ENCODE results near the gene SEL1L. TPM values are rescaled to one million over a fixed set of nuclear protein-coding genes. Genes with fewer than 3 reads are reported as not detected.

Gene SEL1L
- total RNA-seq, 1 experiment from 2014 or later, result 53.7 TPM

DNA sequence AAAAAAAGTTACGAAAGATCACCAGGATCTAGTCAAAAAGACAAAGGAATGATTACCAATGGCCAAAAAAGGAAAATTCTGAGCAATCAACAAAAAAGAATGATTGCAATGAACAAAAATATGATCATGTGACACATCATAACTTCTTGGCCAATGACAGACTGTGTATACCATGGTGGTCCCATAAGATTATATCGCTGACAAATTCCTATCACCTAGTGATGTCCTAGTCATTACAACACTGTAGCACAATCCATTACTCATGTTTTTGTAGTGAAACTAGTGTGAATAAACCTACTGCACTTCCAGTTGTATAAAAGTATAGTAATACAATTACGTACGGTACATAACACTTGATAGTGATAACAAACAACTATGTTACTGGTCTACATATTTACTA is 12.3 kb downstream of the SEL1L start:
- in situ Hi-C loops (cut with HindIII; ENCODE audit: low pct_unique_long_range_greater_than_20kb, low sequenced_read_pairs), result no loop called here
- no TSS peak for BruUV-seq (replicated peaks)
- Histone ChIP-seq H3K27ac (ENCODE audit: low read length) (no peak overlapping the region), H3K27me3 (ENCODE audit: control insufficient read depth, insufficient read depth, low read length) (no peaks in the 10 kb centered on the region), H3K4me1 (ENCODE audit: control insufficient read depth, insufficient read depth, low read length) (no peaks in the 10 kb centered on the region), H3K36me3 (ENCODE audit: control insufficient read depth, insufficient read depth, low read length) (no peaks in the 10 kb centered on the region; the same call in 1 of the 2 replicates), H3K9me3 (ENCODE audit: control insufficient read depth, insufficient read depth, low read depth, low read length) (no peaks in the 10 kb centered on the region), H3K4me3 (ENCODE audit: low read depth in 2 of 2, low read length in 2 of 2) (no peak overlapping the region)
- CTCF ChIA-PET, result no interaction called here
- POLR2A ChIA-PET, result no interaction called here
- ATAC-seq, result no peak
- no peak for DNase-seq (ENCODE audit: low read depth, low spot score)
- TF ChIP-seq SIN3A (IDR thresholded peaks at IDR 0.05; ENCODE audit: borderline replicate concordance, insufficient read depth, low read depth, low read length) (no peak), POLR2AphosphoS5 (IDR thresholded peaks at IDR 0.05; ENCODE audit: low read depth, low read length) (no peak), TCF7L2 (IDR thresholded peaks at IDR 0.05; ENCODE audit: low read depth, low read length) (no peak)
- TF ChIP-seq, protein P1, sequence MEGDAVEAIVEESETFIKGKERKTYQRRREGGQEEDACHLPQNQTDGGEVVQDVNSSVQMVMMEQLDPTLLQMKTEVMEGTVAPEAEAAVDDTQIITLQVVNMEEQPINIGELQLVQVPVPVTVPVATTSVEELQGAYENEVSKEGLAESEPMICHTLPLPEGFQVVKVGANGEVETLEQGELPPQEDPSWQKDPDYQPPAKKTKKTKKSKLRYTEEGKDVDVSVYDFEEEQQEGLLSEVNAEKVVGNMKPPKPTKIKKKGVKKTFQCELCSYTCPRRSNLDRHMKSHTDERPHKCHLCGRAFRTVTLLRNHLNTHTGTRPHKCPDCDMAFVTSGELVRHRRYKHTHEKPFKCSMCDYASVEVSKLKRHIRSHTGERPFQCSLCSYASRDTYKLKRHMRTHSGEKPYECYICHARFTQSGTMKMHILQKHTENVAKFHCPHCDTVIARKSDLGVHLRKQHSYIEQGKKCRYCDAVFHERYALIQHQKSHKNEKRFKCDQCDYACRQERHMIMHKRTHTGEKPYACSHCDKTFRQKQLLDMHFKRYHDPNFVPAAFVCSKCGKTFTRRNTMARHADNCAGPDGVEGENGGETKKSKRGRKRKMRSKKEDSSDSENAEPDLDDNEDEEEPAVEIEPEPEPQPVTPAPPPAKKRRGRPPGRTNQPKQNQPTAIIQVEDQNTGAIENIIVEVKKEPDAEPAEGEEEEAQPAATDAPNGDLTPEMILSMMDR (IDR thresholded peaks at IDR 0.05), result no peak
- TF ChIP-seq, protein P2, sequence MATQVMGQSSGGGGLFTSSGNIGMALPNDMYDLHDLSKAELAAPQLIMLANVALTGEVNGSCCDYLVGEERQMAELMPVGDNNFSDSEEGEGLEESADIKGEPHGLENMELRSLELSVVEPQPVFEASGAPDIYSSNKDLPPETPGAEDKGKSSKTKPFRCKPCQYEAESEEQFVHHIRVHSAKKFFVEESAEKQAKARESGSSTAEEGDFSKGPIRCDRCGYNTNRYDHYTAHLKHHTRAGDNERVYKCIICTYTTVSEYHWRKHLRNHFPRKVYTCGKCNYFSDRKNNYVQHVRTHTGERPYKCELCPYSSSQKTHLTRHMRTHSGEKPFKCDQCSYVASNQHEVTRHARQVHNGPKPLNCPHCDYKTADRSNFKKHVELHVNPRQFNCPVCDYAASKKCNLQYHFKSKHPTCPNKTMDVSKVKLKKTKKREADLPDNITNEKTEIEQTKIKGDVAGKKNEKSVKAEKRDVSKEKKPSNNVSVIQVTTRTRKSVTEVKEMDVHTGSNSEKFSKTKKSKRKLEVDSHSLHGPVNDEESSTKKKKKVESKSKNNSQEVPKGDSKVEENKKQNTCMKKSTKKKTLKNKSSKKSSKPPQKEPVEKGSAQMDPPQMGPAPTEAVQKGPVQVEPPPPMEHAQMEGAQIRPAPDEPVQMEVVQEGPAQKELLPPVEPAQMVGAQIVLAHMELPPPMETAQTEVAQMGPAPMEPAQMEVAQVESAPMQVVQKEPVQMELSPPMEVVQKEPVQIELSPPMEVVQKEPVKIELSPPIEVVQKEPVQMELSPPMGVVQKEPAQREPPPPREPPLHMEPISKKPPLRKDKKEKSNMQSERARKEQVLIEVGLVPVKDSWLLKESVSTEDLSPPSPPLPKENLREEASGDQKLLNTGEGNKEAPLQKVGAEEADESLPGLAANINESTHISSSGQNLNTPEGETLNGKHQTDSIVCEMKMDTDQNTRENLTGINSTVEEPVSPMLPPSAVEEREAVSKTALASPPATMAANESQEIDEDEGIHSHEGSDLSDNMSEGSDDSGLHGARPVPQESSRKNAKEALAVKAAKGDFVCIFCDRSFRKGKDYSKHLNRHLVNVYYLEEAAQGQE (IDR thresholded peaks at IDR 0.05; ENCODE audit: insufficient read depth in 1 of 2, low read depth in 2 of 2, low read length in 1 of 2), result no peak
- intact Hi-C loops (cut with micrococcal nuclease; ENCODE audit: unreplicated experiment), result no loop called here

DNA sequence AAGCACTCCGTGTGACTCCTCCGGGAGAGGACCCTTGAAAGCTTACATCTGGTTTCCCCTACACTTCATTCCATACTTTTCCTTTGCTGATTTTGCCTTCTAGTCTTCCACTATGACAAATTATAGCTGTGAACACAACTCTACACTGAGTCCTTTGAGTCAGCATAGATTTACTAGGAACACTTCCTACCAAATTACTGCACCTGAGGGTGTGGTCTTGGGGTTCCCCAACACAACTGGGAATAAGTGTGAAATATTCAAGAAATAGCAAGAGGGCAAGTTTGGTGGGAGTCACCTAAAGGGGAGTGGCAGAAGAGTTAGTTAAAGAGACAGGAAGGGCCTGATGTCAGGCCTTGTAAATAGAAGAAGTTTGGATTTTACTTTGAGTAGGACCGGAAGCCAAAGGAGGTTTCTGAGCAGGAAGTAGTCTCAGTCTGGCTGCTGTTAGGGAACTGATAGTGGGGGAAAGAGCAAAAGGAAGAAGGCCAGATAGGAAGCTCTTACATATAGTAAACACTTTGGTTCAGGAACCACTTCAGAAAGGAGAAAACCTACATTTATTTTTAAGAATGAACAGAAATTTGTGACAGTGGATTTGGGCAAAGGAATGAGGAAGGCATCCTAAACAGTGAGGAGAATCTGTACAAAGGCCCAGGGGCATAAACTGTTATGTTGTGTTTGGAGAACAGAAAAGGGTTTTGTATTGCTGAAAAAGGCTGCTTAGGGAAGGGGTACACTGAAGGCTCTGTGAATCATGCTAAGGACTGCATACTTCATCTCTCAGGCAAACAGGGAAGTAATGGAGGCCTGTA is 14.2 kb downstream of the SEL1L start:
- POLR2A ChIA-PET, result no interaction called here
- H3K9me3 ChIP-seq (ENCODE audit: control insufficient read depth, insufficient read depth, low read depth, low read length), result no peaks in the 10 kb centered on the region
- no peaks in the 10 kb centered on the region for H3K36me3 ChIP-seq (ENCODE audit: control insufficient read depth, insufficient read depth, low read length)
- H3K4me1 ChIP-seq (ENCODE audit: control insufficient read depth, insufficient read depth, low read length), result no peaks in the 10 kb centered on the region
- in situ Hi-C loops (cut with HindIII; ENCODE audit: low pct_unique_long_range_greater_than_20kb, low sequenced_read_pairs) (no loop called here), intact Hi-C loops (cut with micrococcal nuclease; ENCODE audit: unreplicated experiment) (no loop called here)
- DNase-seq (ENCODE audit: low read depth, low spot score), result no peak
- no peak overlapping the region for H3K27ac ChIP-seq (ENCODE audit: low read length)
- BruUV-seq (replicated peaks), result no TSS peak
- TF ChIP-seq SIN3A (IDR thresholded peaks at IDR 0.05; ENCODE audit: borderline replicate concordance, insufficient read depth, low read depth, low read length), result no peak
- TF ChIP-seq POLR2AphosphoS5 (IDR thresholded peaks at IDR 0.05; ENCODE audit: low read depth, low read length), result no peak
- TF ChIP-seq, protein P1 (IDR thresholded peaks at IDR 0.05), result no peak
- TF ChIP-seq, protein P2 (IDR thresholded peaks at IDR 0.05; ENCODE audit: insufficient read depth in 1 of 2, low read depth in 2 of 2, low read length in 1 of 2), result no peak
- no peak for TF ChIP-seq TCF7L2 (IDR thresholded peaks at IDR 0.05; ENCODE audit: low read depth, low read length)
- no peak overlapping the region for H3K4me3 ChIP-seq (ENCODE audit: low read depth in 2 of 2, low read length in 2 of 2)
- no peak for ATAC-seq
- H3K27me3 ChIP-seq (ENCODE audit: control insufficient read depth, insufficient read depth, low read length), result no peaks in the 10 kb centered on the region
- CTCF ChIA-PET, result no interaction called here

Measured in Panc1 (cell line).